A549 (cell line): Measurements from ENCODE around the gene DPYD. TPM values are rescaled to one million over a fixed set of nuclear protein-coding genes. Genes with fewer than 3 reads are reported as not detected.

Experiments
- ATAC-seq, 2 experiments: fragments of 200-7000 bp in 1 of 2; fragments of >200 bp in 1 of 2; cut with Nextera tagmentation in 1 of 2; cut with Tn5 transposase in 1 of 2; 3 replicates each; pipeline versions ENCODE4 v1.8.0 to v1.9.1; 2018 to 2020; ENCODE audit warnings: mild to moderate bottlenecking in 1 of 2, moderate library complexity in 1 of 2
- CTCF ChIA-PET: fragments of 300-600 bp; sonication (Branson Sonifier 250); formaldehyde crosslinking; extraction: SDS; loops from one replicate; lab custom pipeline; 2021; ENCODE audit warnings: antibody characterized with exemption, inconsistent platforms; lab: Yijun Ruan, JAX
- POLR2A ChIA-PET: fragments of 350-600 bp; formaldehyde crosslinking; extraction: SDS; loops from one replicate; lab custom pipeline; 2021; ENCODE audit warnings: antibody characterized with exemption, inconsistent platforms; lab: Yijun Ruan, JAX
- DNase-seq, 2 experiments: peaks; one replicate each; pipeline versions ENCODE4 v3.0.0 to v3.0.0-alpha.2; 2011 to 2016; ENCODE audit warnings: low read depth in 1 of 2, low spot score in 1 of 2
- FAIRE-seq: peaks from 2 replicates; lab custom pipeline; 2011; peaks lifted over from hg19 to GRCh38; lab: Jason Lieb, UNC
- H3K27ac ChIP-seq, 2 experiments: fragments of >200 bp; sonication (Bioruptor Twin); formaldehyde crosslinking; 3 replicates each; pipeline ENCODE4 v1.5.1; 2016 to 2017
- H3K4me1 ChIP-seq: fragments of >200 bp; sonication (Bioruptor Twin); formaldehyde crosslinking; 3 replicates; pipeline ENCODE4 v1.6.1; 2016
- H3K4me2 ChIP-seq: fragments of >200 bp; sonication (Bioruptor Twin); formaldehyde crosslinking; 3 replicates; pipeline ENCODE4 v1.6.1; 2016
- H3K4me3 ChIP-seq: fragments of >200 bp; sonication (Bioruptor Twin); formaldehyde crosslinking; 3 replicates; pipeline ENCODE4 v1.5.1; 2016
- H3K9me3 ChIP-seq: fragments of >200 bp; sonication (Bioruptor Twin); formaldehyde crosslinking; 3 replicates; pipeline ENCODE4 v1.6.1; 2016
- CEBPB ChIP-seq, 2 experiments: fragments of >200 bp in 1 of 2; sonication (Bioruptor Twin) in 1 of 2; formaldehyde crosslinking in 1 of 2; IDR thresholded peaks; 2 replicates each; pipeline ENCODE4 v1.6.1; 2012 to 2016
- CHD2 ChIP-seq: fragments of 150-350 bp; IDR thresholded peaks from 2 replicates; pipeline ENCODE4 v1.6.1; 2014; ENCODE audit warnings: low read length; ENCODE audit not compliant: partially characterized antibody
- EHF ChIP-seq: fragments of 250-450 bp; sonication (Bioruptor Pico); IDR thresholded peaks from 2 replicates; pipeline ENCODE4 v1.5.0; 2020; ENCODE audit warnings: mild to moderate bottlenecking
- EHMT2 ChIP-seq: fragments of 200-600 bp; sonication (generic); IDR thresholded peaks from 2 replicates; pipeline ENCODE4 v1.6.1; 2016; ENCODE audit warnings: antibody characterized with exemption, low read depth, mild to moderate bottlenecking, moderate library complexity
- EP300 ChIP-seq, 2 experiments: fragments of >200 bp; sonication (Bioruptor Twin); formaldehyde crosslinking; IDR thresholded peaks; 2 replicates in 1 of 2; 3 replicates in 1 of 2; pipeline ENCODE4 v1.6.1; 2016 to 2017
- FOSL2 ChIP-seq, 2 experiments: fragments of 450-650 bp in 1 of 2; fragments of >200 bp in 1 of 2; sonication (Bioruptor Twin) in 1 of 2; formaldehyde crosslinking; IDR thresholded peaks; 2 replicates each; pipeline versions ENCODE4 v1.5.0 to v1.6.1; 2016 to 2020; ENCODE audit warnings: mild to moderate bottlenecking in 1 of 2, moderate library complexity in 1 of 2
- FOXS1 ChIP-seq: fragments of 250-450 bp; sonication (Bioruptor Pico); IDR thresholded peaks from 2 replicates; pipeline ENCODE4 v1.5.0; 2020; ENCODE audit warnings: mild to moderate bottlenecking, moderate library complexity
- GATA3 ChIP-seq: IDR thresholded peaks from 2 replicates; pipeline ENCODE4 v1.6.1; 2012; ENCODE audit warnings: borderline replicate concordance
- HOXA7 ChIP-seq: fragments of 250-450 bp; sonication (Bioruptor Pico); IDR thresholded peaks from 2 replicates; pipeline ENCODE4 v1.5.0; 2020; ENCODE audit warnings: mild to moderate bottlenecking, moderate library complexity
- JUNB ChIP-seq: fragments of >200 bp; sonication (Bioruptor Twin); formaldehyde crosslinking; IDR thresholded peaks from 2 replicates; pipeline ENCODE4 v1.6.1; 2016
- MAFK ChIP-seq: fragments of 450-650 bp; IDR thresholded peaks from 2 replicates; pipeline ENCODE4 v1.6.1; 2014; ENCODE audit not compliant: partially characterized antibody
- NFE2L2 ChIP-seq: fragments of 150-350 bp; conservative IDR thresholded peaks from 2 replicates; pipeline ENCODE4 v1.6.1; 2014; ENCODE audit warnings: low read length
- NPAS2 ChIP-seq: fragments of 250-450 bp; sonication (Bioruptor Pico); IDR thresholded peaks from 2 replicates; pipeline ENCODE4 v1.8.0; 2022; ENCODE audit warnings: mild to moderate bottlenecking, moderate library complexity, borderline replicate concordance
- NR3C1 ChIP-seq: fragments of >200 bp; sonication (Bioruptor Twin); formaldehyde crosslinking; IDR thresholded peaks from 3 replicates; pipeline ENCODE4 v1.6.1; 2017
- PHF8 ChIP-seq: fragments of 200-600 bp; sonication (generic); IDR thresholded peaks from 2 replicates; pipeline ENCODE4 v1.6.1; 2016; ENCODE audit warnings: low read depth, mild to moderate bottlenecking, antibody characterized with exemption, moderate library complexity, borderline replicate concordance
- POLR2AphosphoS2 ChIP-seq: conservative IDR thresholded peaks from 2 replicates; pipeline ENCODE4 v1.6.1; 2012; ENCODE audit warnings: low read length, improper control_type of control experiment, inconsistent platforms
- RAD21 ChIP-seq, 2 experiments: fragments of >200 bp in 1 of 2; sonication (Bioruptor Twin) in 1 of 2; formaldehyde crosslinking in 1 of 2; IDR thresholded peaks in 1 of 2; conservative IDR thresholded peaks in 1 of 2; 2 replicates in 1 of 2; 3 replicates in 1 of 2; pipeline ENCODE4 v1.6.1; 2012 to 2018; ENCODE audit warnings: inconsistent platforms in 1 of 2
- RARB ChIP-seq: fragments of 250-450 bp; sonication (Bioruptor Pico); IDR thresholded peaks from 2 replicates; pipeline ENCODE4 v1.8.0; 2021; ENCODE audit warnings: mild to moderate bottlenecking, moderate library complexity
- RNF2 ChIP-seq: fragments of 200-600 bp; sonication (generic); IDR thresholded peaks from 2 replicates; pipeline ENCODE4 v1.6.1; 2016; ENCODE audit warnings: low read depth, mild to moderate bottlenecking, antibody characterized with exemption, moderate library complexity, borderline replicate concordance
- SMC3 ChIP-seq: fragments of >200 bp; sonication (Bioruptor Twin); formaldehyde crosslinking; IDR thresholded peaks from 3 replicates; pipeline ENCODE4 v1.6.1; 2018; ENCODE audit warnings: inconsistent platforms
- TFCP2L1 ChIP-seq: fragments of 250-450 bp; sonication (Bioruptor Pico); IDR thresholded peaks from 2 replicates; pipeline ENCODE4 v1.5.0; 2021; ENCODE audit warnings: mild to moderate bottlenecking
- ZFP36 ChIP-seq: fragments of 450-650 bp; IDR thresholded peaks from 2 replicates; pipeline ENCODE4 v1.6.1; 2014; ENCODE audit warnings: borderline replicate concordance; ENCODE audit not compliant: partially characterized antibody
- ZNF302 ChIP-seq: fragments of 250-450 bp; sonication (Bioruptor Pico); IDR thresholded peaks from 2 replicates; pipeline ENCODE4 v1.9.0; 2021; ENCODE audit warnings: inconsistent platforms, mild to moderate bottlenecking, moderate library complexity
- ZSCAN20 ChIP-seq: fragments of 250-450 bp; sonication (Bioruptor Pico); IDR thresholded peaks from 2 replicates; pipeline ENCODE4 v1.8.0; 2022; ENCODE audit warnings: mild to moderate bottlenecking, moderate library complexity
- WGBS: methylation state at CpG from one replicate; pipeline ENCODE4 v1.1.6; 2017; ENCODE audit errors: missing lambda C conversion rate; 5-methylcytosine and 5-hydroxymethylcytosine counted together
- polyA plus RNA-seq, 4 experiments: library from polyadenylated mRNA; depleted of rRNA in 3 of 4; stranded (reverse); fragments of >200 nt; fragmentation: RNase III in 1 of 4; extraction: RNeasy Plus Mini Kit Qiagen cat#74134 plus additional on column Dnase treatment in 1 of 4; gene quantifications; 2 replicates in 3 of 4; 3 replicates in 1 of 4; pipeline ENCODE4 v1.2.3, GENCODE V29; 2011 to 2017
- TF ChIP-seq, protein P1 (sequence below): fragments of 250-450 bp; sonication (Bioruptor Pico); IDR thresholded peaks from 2 replicates; pipeline ENCODE4 v1.5.0; 2020; ENCODE audit warnings: low read depth, mild to moderate bottlenecking, moderate library complexity
- TF ChIP-seq, protein P2 (sequence below): fragments of 250-450 bp; sonication (Bioruptor Pico); IDR thresholded peaks from 2 replicates; pipeline ENCODE4 v1.5.0; 2021; ENCODE audit warnings: mild to moderate bottlenecking, moderate library complexity, borderline replicate concordance
- TF ChIP-seq, protein P3 (sequence below): fragments of 200-600 bp; sonication (generic); IDR thresholded peaks from 2 replicates; pipeline ENCODE4 v1.6.1; 2016; ENCODE audit warnings: antibody characterized with exemption, mild to moderate bottlenecking, moderate library complexity
- TF ChIP-seq, protein P4 (sequence below): fragments of >200 bp; sonication (Bioruptor Twin); formaldehyde crosslinking; IDR thresholded peaks from 3 replicates; pipeline ENCODE4 v1.6.1; 2016

DPYD gene
- polyA plus RNA-seq, 2 of the 4 experiments (the other 2 are of a cell fraction): 5.9 to 7.5 TPM

DNA sequence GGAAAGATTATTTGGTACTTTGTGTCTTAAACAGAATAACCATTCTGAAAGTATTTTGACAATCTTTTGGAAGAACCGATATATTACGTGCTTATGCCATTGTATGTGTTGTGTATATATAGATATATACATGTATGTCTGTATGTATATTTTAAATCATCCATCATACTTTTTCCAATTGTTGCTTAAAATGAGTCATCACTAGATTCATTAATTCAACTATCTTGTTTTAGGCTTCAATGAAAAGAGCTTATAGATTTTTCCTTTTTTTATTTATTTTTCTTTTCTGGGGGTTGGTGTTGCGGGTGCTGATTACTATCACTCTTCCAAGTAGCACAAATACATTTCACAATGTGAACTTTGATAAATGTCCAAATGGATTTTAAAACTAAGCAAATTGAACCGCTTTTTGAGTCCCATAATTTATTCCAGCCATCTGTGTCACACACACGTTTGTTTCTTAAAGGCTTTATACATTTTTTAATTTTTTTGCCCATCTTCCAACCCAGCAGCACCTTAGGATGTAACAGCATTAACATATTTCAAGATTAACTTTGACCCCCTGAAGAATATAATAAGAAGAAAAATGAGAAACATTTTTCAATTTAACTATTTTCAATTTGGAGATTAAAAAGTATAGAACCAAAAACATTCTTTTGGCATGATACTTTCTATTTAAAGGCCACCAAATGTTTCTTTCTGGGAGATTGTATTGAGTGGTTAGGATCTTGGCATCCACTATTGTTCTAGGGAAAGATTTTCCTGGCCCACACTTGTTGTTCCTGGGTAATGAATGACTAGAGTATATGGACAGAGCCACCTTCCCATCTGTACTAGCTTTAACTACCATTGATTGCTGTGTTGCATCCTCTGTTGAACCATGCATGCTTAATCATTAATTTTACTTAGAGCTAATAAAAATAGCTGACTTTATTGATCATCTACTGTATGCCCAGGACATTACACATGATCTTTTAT is 9.3 kb upstream of the DPYD start:
- 71% methylated on average over 5 of the region's 5 CpGs for WGBS
- POLR2A ChIA-PET: interaction anchor here (1.5 kb wide), 1 partner anchor 9 kb away, joined by 4 read pairs; the partner anchor contains the start of gene DPYD
- TF ChIP-seq ZSCAN20 (CRISPR knock-in tag) (no peak), FOSL2 (IDR thresholded peaks at IDR 0.05) (no peak), FOSL2 (CRISPR knock-in tag; IDR thresholded peaks at IDR 0.05) (no peak), RARB (no peak), PHF8 (no peak), ZFP36 (no peak), EP300 (IDR thresholded peaks at IDR 0.05) (no peak), FOXS1 (CRISPR knock-in tag) (no peak), ZNF302 (CRISPR knock-in tag) (no peak), RAD21 (conservative IDR thresholded peaks at IDR 0.05 in 1 of 2, IDR thresholded peaks at IDR 0.05 in 1 of 2) (no peak), POLR2AphosphoS2 (no peak), MAFK (no peak), CEBPB (IDR thresholded peaks at IDR 0.05) (no peak), CHD2 (no peak), TFCP2L1 (CRISPR knock-in tag) (no peak), JUNB (no peak), SMC3 (no peak), HOXA7 (CRISPR knock-in tag) (no peak)
- TF ChIP-seq, protein P1, sequence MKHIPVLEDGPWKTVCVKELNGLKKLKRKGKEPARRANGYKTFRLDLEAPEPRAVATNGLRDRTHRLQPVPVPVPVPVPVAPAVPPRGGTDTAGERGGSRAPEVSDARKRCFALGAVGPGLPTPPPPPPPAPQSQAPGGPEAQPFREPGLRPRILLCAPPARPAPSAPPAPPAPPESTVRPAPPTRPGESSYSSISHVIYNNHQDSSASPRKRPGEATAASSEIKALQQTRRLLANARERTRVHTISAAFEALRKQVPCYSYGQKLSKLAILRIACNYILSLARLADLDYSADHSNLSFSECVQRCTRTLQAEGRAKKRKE: no peak
- TF ChIP-seq, protein P2, sequence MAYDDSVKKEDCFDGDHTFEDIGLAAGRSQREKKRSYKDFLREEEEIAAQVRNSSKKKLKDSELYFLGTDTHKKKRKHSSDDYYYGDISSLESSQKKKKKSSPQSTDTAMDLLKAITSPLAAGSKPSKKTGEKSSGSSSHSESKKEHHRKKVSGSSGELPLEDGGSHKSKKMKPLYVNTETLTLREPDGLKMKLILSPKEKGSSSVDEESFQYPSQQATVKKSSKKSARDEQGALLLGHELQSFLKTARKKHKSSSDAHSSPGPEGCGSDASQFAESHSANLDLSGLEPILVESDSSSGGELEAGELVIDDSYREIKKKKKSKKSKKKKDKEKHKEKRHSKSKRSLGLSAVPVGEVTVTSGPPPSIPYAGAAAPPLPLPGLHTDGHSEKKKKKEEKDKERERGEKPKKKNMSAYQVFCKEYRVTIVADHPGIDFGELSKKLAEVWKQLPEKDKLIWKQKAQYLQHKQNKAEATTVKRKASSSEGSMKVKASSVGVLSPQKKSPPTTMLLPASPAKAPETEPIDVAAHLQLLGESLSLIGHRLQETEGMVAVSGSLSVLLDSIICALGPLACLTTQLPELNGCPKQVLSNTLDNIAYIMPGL (CRISPR knock-in tag): no peak
- TF ChIP-seq, all 56 proteins: peak for 0
- CTCF ChIA-PET: interaction anchor here (0.6 kb wide), 1 partner anchor 535 kb away, joined by 3 read pairs; no protein-coding TSS in a partner anchor
- H3K4me1 ChIP-seq: peaks cover 6% of the 10 kb centered on the region
- FAIRE-seq: no peak
- no peak overlapping the region for H3K4me2 ChIP-seq
- no peak for DNase-seq
- no peak for ATAC-seq
- no peaks in the 10 kb centered on the region for H3K9me3 ChIP-seq
- H3K27ac ChIP-seq: no peak overlapping the region
- no peak overlapping the region for H3K4me3 ChIP-seq

DNA sequence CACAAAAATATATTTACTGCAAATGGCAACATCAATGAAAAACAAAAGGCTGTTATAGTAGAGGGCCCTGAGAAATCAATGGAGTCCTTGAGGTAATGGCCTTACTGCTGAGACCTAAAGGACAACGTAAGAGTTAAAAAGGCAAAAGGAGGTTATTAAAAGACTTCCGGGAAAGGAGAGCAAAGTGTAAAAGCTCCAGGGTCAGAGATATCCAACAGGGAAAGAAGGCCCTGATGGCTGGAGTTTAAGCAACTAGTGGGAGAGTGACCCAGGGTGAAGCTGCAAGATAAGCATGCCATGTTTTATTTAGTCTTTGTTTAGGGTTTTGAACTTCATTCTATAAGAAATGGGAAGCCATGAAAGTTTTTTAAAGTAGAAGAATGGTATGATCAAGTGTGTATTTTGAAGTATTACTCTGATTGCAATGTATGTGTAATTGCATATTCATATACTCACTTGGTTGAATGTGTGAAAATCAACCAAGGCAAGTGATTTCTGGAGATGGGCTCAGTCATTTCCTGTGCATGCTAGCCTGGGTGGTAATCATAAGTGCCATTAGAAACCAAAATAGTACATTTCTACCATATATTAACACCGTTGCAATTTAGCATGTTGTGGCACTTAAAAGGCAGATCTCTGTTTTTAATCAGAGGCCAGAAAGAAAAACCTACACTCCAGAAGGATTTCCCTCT is 5.3 kb upstream of the DPYD start:
- H3K4me1 ChIP-seq: peaks cover 6% of the 10 kb centered on the region
- WGBS: 75% methylated on average over 3 of the region's 3 CpGs
- no peaks in the 10 kb centered on the region for H3K9me3 ChIP-seq
- DNase-seq (no peak), FAIRE-seq (no peak), ATAC-seq (no peak)
- no peak overlapping the region for H3K4me2 ChIP-seq
- H3K27ac ChIP-seq: no peak overlapping the region
- ChIA-PET CTCF (no interaction called here), POLR2A (no interaction called here)
- no peak overlapping the region for H3K4me3 ChIP-seq
- TF ChIP-seq, protein P3, sequence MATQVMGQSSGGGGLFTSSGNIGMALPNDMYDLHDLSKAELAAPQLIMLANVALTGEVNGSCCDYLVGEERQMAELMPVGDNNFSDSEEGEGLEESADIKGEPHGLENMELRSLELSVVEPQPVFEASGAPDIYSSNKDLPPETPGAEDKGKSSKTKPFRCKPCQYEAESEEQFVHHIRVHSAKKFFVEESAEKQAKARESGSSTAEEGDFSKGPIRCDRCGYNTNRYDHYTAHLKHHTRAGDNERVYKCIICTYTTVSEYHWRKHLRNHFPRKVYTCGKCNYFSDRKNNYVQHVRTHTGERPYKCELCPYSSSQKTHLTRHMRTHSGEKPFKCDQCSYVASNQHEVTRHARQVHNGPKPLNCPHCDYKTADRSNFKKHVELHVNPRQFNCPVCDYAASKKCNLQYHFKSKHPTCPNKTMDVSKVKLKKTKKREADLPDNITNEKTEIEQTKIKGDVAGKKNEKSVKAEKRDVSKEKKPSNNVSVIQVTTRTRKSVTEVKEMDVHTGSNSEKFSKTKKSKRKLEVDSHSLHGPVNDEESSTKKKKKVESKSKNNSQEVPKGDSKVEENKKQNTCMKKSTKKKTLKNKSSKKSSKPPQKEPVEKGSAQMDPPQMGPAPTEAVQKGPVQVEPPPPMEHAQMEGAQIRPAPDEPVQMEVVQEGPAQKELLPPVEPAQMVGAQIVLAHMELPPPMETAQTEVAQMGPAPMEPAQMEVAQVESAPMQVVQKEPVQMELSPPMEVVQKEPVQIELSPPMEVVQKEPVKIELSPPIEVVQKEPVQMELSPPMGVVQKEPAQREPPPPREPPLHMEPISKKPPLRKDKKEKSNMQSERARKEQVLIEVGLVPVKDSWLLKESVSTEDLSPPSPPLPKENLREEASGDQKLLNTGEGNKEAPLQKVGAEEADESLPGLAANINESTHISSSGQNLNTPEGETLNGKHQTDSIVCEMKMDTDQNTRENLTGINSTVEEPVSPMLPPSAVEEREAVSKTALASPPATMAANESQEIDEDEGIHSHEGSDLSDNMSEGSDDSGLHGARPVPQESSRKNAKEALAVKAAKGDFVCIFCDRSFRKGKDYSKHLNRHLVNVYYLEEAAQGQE: no peak
- TF ChIP-seq NFE2L2 (no peak), EHMT2 (no peak), NR3C1 (no peak), GATA3 (no peak), ZNF302 (CRISPR knock-in tag) (no peak), RNF2 (no peak), EHF (CRISPR knock-in tag) (no peak), NPAS2 (CRISPR knock-in tag) (no peak), RAD21 (conservative IDR thresholded peaks at IDR 0.05 in 1 of 2, IDR thresholded peaks at IDR 0.05 in 1 of 2) (no peak)
- TF ChIP-seq, protein P4, sequence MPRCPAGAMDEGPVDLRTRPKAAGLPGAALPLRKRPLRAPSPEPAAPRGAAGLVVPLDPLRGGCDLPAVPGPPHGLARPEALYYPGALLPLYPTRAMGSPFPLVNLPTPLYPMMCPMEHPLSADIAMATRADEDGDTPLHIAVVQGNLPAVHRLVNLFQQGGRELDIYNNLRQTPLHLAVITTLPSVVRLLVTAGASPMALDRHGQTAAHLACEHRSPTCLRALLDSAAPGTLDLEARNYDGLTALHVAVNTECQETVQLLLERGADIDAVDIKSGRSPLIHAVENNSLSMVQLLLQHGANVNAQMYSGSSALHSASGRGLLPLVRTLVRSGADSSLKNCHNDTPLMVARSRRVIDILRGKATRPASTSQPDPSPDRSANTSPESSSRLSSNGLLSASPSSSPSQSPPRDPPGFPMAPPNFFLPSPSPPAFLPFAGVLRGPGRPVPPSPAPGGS: no peak
